ENCODE data around the gene NIBAN1.
A peak's percentile ranks its signal among the peaks of the same experiment; 100 is the strongest.

The NIBAN1 gene

GRCh38 chr1:184945678-184946412, 28.5 kb downstream of the NIBAN1 start:
- no peak for DNase-seq (ENCODE audit: low read depth, low spot score)

DNA sequence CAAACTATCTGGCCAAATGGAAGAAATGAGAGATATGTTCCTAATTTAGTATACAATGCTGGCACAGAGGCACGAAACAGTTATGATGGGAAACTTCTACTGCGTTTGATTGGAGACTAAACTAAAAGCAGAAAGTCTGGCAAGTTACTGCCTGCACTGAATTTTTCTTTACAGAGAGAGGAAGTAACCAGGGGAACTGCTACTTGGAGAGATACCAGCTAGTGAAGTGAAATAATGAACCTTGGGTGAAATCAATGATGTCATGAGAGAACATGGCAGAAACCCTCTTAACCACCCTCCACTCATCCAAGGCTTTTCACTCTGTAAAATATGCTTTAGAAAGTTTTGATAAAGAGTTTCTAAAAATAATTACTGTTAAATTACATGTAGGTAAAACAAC, 29.3 kb downstream of the NIBAN1 start:
- no peak for DNase-seq (ENCODE audit: low read depth, low spot score)

DNA sequence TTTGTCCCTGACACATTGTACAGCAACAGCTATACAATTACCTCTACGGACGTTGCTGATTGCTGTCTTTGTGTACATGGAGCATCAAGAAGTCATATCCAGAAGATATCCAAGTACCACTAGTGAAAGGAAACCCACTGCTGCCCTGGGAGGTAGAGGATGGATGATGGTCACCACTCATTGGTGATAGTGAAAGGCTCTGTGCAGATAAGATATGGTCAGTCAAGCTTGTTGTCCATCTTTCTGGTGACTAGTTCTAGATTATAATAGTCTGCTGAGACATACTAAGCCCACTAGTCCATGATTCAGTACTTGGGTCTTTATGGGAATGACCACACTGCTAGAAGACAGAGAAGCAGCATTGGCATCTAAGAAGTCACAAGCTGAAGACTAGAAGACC, 30.3 kb downstream of the NIBAN1 start:
- DNase-seq (ENCODE audit: low read depth, low spot score) = no peak

- DNase-seq (ENCODE audit: low read depth, low spot score) = no peak
These were observed 32.6 kb downstream of the NIBAN1 start for GRCh38 chr1:184941735-184942134.

- DNase-seq (ENCODE audit: low read depth, low spot score) = no peak
These were observed 32.9 kb downstream of the NIBAN1 start for GRCh38 chr1:184941410-184941733.

- DNase-seq (ENCODE audit: low read depth, low spot score) = no peak
These were observed 33.5 kb downstream of the NIBAN1 start for GRCh38 chr1:184940694-184941409.

GRCh38 chr1:184940226-184940625, 34.1 kb downstream of the NIBAN1 start:
- DNase-seq (ENCODE audit: low read depth, low spot score) = no peak

GRCh38 chr1:184937729-184938128, 36.6 kb downstream of the NIBAN1 start:
- DNase-seq (ENCODE audit: low read depth, low spot score) = no peak

GRCh38 chr1:184935920-184936798, 38.1 kb downstream of the NIBAN1 start:
- DNase-seq (ENCODE audit: low read depth, low spot score) = no peak

DNA sequence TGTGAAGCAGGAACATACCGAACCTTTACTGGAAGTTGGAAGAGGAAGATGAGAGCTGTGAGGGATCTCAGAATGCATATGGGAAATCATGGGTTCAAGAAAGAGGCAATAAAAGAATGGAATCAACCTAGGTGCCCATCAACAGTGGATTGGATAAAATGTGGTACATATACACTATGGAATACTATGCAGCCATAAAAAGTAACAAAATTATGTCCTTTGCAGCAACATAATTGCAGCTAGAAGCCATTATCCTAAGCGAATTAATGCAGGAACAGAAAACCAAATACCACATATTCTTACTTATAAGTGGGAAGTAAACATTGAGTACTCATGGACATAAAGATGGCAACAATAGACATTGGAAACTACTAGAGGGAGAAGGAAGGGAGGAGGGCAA, 40.4 kb downstream of the NIBAN1 start:
- DNase-seq (ENCODE audit: low read depth, low spot score) = no peak

GRCh38 chr1:184932319-184932718, 42.0 kb downstream of the NIBAN1 start:
- no peak for DNase-seq (ENCODE audit: low read depth, low spot score)

- DNase-seq (ENCODE audit: low read depth, low spot score) = no peak
These were observed 42.7 kb downstream of the NIBAN1 start for GRCh38 chr1:184931566-184931965.

DNA sequence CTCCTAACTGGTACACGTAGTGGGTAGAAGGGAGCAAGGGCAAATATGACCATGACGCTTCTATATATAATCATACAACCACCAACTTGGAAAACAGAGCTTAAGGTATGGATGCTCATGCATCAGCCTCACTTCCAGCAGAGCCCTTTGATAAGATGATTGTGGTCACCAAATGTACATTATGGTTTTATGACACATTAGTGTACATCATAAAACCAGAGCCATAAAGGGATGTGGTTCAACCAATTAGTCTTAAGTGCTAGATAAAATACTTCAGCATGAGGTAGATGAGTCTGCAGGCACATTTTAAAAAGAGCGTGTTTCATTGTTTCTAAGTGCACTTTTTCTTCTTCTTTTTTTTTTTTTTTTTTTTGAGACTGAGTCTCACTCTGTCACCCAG, 43.7 kb downstream of the NIBAN1 start:
- DNase-seq (ENCODE audit: low read depth, low spot score) = no peak

- no peak for DNase-seq (ENCODE audit: low read depth, low spot score)
These were observed 44.1 kb downstream of the NIBAN1 start for GRCh38 chr1:184930232-184930631.

DNA sequence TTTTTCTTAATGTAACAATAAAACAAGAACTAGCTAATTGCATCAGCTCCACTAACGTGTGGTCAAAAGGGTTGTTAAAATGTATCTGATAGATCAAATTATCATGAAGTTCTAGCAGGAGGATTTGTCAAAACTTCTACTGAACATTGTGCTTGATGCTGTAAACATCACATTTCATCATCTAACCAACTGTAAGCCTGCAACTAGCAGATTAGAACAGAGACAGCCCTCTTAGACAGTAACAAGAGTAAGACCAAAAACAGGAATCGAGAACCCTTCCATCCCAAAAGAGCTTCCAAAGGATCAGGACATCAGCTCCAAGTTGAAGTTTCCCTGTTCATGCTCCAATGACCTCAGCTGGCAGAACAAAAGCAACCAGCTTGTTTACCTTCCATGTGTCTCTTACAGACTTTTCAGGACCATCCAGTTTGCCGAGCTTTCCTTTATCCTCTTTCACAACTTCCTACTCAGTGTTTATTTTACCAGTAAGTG, 44.6 kb downstream of the NIBAN1 start:
- DNase-seq (ENCODE audit: low read depth, low spot score) = peak; percentile 4

- DNase-seq (ENCODE audit: low read depth, low spot score) = no peak
These were observed 45.9 kb downstream of the NIBAN1 start for GRCh38 chr1:184928394-184928793.

Measured in ELF-1 (cell line).